ENCODE data around the gene MC5R.

GRCh38 chr18:13799396-13799795 lies 24.6 kb upstream of the MC5R start:
- no peak for TF ChIP-seq CTCF (IDR thresholded peaks at IDR 0.05; ENCODE audit: low read depth, low read length)
- no peak for TF ChIP-seq POLR2A (IDR thresholded peaks at IDR 0.05; ENCODE audit: extremely low read depth, insufficient read length)
- no peak for TF ChIP-seq MYC (IDR thresholded peaks at IDR 0.05; ENCODE audit: low read depth, low read length)

Data from NB4 (cell line).